Raji (cell line): ENCODE measurements around the gene MICB.

Experiments used
- POLR2A ChIP-seq: IDR thresholded peaks from 2 replicates; pipeline ENCODE4 v1.6.1; 2011; ENCODE audit warnings: low read depth, low read length, control low read depth; ENCODE audit not compliant: insufficient read depth

The MICB gene

GRCh38 chr6:31532644-31533454 is 34.9 kb downstream of the MICB start:
- TF ChIP-seq POLR2A = no peak

- no peak for TF ChIP-seq POLR2A
Observed at GRCh38 chr6:31533455-31533841, 35.5 kb downstream of the MICB start.

- no peak for TF ChIP-seq POLR2A
Observed at GRCh38 chr6:31534011-31534410, 36.1 kb downstream of the MICB start.

- no peak for TF ChIP-seq POLR2A
Observed at GRCh38 chr6:31534521-31535040, 36.6 kb downstream of the MICB start.

- no peak for TF ChIP-seq POLR2A
Observed at GRCh38 chr6:31535538-31536324, 37.8 kb downstream of the MICB start.

GRCh38 chr6:31538805-31539400 is 41.0 kb downstream of the MICB start:
- TF ChIP-seq POLR2A = no peak

- TF ChIP-seq POLR2A = no peak
Observed at GRCh38 chr6:31540640-31541039, 42.7 kb downstream of the MICB start.

- TF ChIP-seq POLR2A = no peak
Observed at GRCh38 chr6:31541059-31541657, 43.2 kb downstream of the MICB start.

- peak; percentile 96 for TF ChIP-seq POLR2A
Observed at GRCh38 chr6:31541658-31542521, 43.9 kb downstream of the MICB start, which contains the start of gene DDX39B. TSS of gene DDX39B (minus strand) at chr6:31542003. CDS start at chr6:31540532, 1,471 bp downstream.

- no peak for TF ChIP-seq POLR2A
Observed at GRCh38 chr6:31543639-31544038, 45.7 kb downstream of the MICB start.

- no peak for TF ChIP-seq POLR2A
Observed at GRCh38 chr6:31544676-31545075, 46.7 kb downstream of the MICB start.

GRCh38 chr6:31545291-31545690 is 47.3 kb downstream of the MICB start:
- no peak for TF ChIP-seq POLR2A

GRCh38 chr6:31546339-31546957 is 48.5 kb downstream of the MICB start, which contains the start of gene ATP6V1G2:
TSS of gene ATP6V1G2 (minus strand) at chr6:31546608. CDS start at chr6:31546559, 49 bp downstream.
- TF ChIP-seq POLR2A = peak; percentile 40
